ENCODE data around the gene FBLN5.
"Not testable (repeated sequence)": the region's sequence is repeated elsewhere in the genome, so short reads cannot be mapped to it uniquely, and the experiment has no call there.

Gene FBLN5

DNA sequence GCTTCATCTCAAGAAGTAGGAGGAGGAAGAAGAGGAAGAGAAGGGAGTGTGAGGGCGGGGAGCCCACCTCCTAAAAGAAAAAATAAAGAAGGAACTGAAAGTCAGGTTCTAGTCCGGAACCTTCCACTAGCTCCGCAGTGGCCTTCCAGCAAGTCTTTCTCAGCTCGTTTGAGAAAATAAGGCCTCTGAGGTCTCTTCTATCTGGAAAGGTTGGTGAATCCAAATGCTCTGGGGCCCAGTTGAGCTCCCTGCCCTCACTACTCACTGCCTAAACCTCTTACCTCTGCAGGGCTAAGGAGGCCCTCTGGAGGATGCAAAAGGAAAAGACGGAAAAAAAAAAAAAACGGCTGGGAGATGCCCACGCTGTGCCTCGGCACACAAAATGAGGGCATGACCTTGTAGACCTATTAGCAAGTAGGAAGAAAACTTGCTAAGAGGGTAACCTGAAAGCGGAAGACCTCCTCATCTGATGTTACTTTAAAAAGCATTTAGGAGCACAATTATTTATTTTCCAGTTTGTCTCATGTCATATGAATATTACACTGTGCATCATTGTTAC, 35.9 kb downstream of the FBLN5 start:
- no peak for DNase-seq (ENCODE audit: extremely low read depth in 1 of 2, low read depth in 1 of 2)

- no peak for DNase-seq (ENCODE audit: extremely low read depth in 1 of 2, low read depth in 1 of 2)
These were observed 37.3 kb downstream of the FBLN5 start for GRCh38 chr14:91910196-91910595.

GRCh38 chr14:91906374-91906773, 41.1 kb downstream of the FBLN5 start:
- DNase-seq (ENCODE audit: extremely low read depth in 1 of 2, low read depth in 1 of 2): no peak

DNA sequence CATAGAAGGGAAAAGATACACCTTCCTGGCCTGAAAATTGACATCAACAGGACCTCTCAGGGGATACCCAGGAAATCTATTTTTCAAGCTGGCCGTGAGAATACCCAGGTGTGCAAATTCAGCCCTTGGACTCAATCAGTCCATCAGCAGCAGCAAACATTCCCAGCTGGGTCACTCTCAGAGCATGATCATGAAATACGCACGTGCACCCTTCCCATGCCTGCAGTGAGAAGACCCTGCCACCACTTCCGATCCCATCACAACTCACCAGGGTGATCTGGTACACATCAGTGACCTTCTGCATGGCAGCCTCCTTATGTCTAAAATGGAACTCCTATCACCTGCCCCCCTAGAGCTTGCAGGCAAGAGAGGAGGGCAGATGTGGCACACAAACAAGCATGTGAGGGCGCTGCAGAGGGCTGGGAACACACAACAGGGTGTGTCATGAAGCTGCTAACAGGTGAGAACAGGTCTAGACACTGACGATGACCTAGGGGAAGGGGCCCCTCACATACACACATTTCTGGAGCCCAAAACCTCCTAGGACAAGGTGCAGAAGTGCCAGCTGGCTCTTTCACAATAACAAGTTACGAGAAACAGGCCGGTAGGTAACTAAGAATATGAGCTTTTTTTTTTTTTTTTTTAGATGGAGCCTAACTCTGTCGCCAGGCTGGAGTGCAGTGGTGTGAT, 42.4 kb downstream of the FBLN5 start:
- no peak for DNase-seq (ENCODE audit: extremely low read depth in 1 of 2, low read depth in 1 of 2)

- no peak for DNase-seq (ENCODE audit: extremely low read depth in 1 of 2, low read depth in 1 of 2)
These were observed 43.0 kb downstream of the FBLN5 start for GRCh38 chr14:91904483-91904882.

DNA sequence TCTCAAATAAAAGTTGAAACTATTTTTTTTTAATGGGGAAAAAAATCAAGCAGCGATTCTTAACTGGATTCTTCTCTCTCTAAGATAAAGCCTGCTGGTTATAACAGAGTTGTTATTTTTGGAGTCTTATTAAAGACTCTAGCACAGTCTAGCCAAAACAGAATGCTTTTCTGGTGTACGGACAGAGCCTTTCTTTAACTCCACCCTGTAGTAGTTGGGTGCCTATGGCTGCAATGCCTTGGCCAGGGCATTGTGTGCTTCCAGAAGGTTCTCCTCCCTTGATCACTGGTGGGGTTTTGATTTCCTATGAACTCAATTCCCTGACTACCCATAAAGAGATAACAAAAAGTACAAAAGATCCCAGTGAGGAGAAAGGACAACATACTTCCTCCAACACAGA, 44.4 kb downstream of the FBLN5 start:
- no peak for DNase-seq (ENCODE audit: extremely low read depth in 1 of 2, low read depth in 1 of 2)

DNA sequence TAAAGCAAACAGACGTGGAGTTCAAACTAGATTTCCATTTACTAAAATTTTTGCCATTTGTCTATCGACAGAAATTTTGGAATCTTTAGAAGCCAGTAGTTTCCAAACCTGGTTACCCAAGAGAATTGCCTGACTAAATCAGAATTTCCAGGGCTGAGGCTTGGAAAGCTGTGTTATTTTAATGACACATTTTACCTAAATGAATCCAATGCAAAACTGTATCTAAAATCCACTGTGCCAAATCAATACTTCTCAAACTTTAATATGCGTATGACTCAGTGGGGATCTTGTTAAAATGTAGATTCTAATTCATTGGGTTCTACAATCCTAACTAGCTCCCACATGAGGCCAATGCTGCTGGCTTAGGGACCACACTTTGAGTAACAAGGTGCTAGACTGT, 45.2 kb downstream of the FBLN5 start:
- DNase-seq (ENCODE audit: extremely low read depth in 1 of 2, low read depth in 1 of 2): no peak

DNA sequence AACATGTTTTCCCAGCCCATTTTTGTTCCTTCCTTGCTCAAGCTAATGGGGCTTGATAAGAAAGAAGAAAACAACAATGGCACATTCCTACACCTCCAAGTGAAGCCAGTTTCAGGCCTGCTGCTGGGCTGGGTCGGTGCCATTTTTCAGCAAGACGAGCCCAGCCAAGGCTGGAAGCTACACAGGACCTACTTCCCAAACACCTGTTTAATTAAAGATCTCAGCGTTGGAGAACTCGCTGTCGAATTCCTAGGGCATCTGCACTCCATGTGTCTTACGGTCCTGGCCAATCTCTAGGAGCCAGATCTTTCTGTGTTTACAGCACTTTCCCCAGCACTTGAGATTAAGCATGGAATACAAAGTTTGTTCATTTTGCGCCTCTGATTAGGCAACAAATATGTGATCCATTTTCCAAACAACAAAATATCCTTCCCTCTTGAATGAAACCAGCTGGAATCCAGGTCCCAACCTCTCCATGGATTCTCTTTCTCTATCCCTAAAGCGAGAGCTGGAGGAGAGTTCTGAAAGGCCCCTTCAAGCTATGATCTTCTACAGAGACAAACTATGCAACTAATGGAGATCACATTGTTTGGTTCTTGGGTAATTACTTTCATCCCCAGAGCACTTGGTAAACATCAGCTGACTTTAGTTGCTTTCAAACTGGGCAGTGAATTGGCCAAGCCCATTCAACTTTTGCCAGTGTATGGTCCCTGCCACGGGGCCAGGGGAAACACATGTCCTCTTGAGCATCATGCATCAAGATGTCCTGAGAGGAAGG, 45.9 kb downstream of the FBLN5 start:
- DNase-seq (ENCODE audit: extremely low read depth in 1 of 2, low read depth in 1 of 2): no peak

DNA sequence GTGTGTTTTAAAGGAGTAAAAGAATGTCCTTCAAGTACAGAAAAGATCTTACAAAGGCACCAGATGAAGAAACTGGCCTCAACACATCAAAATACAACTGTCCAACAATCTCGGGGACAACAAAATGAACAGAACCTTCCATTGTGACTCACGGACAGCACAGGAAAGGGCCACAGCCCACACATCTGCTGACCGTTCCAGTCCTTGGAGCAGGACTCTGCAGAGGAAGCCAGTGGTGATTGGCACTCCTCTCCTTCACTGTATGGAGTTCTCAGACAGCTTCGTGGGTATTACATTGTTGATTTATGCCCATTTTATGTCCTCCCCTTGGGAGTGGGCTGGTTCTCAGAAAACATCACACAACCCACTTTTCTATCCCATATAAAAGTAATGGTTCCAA, 47.7 kb downstream of the FBLN5 start:
- DNase-seq (ENCODE audit: extremely low read depth in 1 of 2, low read depth in 1 of 2): no peak

- DNase-seq (ENCODE audit: extremely low read depth in 1 of 2, low read depth in 1 of 2): no peak
These were observed 48.3 kb downstream of the FBLN5 start for GRCh38 chr14:91899213-91899612.

DNA sequence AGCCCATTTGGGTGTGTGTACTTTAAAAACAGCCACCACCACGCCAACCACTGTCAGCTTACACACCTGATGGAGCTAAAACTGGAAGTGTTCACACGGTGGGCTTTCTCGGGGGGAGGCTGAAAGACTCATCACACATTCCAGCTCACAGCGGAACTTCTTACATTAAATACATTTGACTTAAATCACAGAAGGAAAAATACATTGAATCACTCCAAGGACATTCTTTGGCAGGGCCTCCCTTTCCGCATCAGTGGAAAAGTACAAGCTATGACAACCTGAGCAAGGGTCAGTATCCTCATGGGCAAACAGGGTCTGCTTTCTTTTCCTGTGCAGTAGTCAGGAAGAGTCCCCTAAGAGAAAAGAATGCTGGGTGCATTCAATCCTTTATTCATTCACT, 49.1 kb downstream of the FBLN5 start:
- DNase-seq (ENCODE audit: extremely low read depth in 1 of 2, low read depth in 1 of 2): no peak

GRCh38 chr14:91897716-91898115, 49.8 kb downstream of the FBLN5 start:
- DNase-seq (ENCODE audit: extremely low read depth in 1 of 2, low read depth in 1 of 2): not testable (repeated sequence)

GRCh38 chr14:91897106-91897701, 50.3 kb downstream of the FBLN5 start:
- no peak for DNase-seq (ENCODE audit: extremely low read depth in 1 of 2, low read depth in 1 of 2)

- no peak for DNase-seq (ENCODE audit: extremely low read depth in 1 of 2, low read depth in 1 of 2)
These were observed 51.1 kb downstream of the FBLN5 start for GRCh38 chr14:91896419-91896818.

- DNase-seq (ENCODE audit: extremely low read depth in 1 of 2, low read depth in 1 of 2): no peak
These were observed 53.8 kb downstream of the FBLN5 start for GRCh38 chr14:91893669-91894068.

DNA sequence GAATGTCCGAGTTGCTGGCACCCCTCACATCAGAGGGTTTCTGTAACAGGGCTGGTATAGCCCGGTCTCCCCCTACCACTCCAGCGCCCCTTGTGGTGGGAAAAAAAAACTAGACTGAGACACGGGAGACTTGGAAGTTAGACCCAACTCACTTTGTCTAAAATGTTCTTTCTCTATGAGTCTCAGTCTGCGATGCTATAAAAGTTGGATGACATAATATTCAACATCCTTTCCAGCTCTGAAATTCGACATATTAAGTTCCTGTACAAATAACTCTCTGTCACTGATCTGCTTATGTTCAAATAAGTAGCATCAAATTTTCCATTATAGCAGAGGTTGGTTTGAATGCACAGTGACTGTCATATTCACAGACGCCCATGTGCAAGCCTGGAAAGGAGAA, 54.5 kb downstream of the FBLN5 start:
- DNase-seq (ENCODE audit: extremely low read depth in 1 of 2, low read depth in 1 of 2): no peak

GRCh38 chr14:91891721-91892220, 55.7 kb downstream of the FBLN5 start:
- DNase-seq (ENCODE audit: extremely low read depth in 1 of 2, low read depth in 1 of 2): no peak

- DNase-seq (ENCODE audit: extremely low read depth in 1 of 2, low read depth in 1 of 2): no peak
These were observed 56.4 kb downstream of the FBLN5 start for GRCh38 chr14:91891101-91891500.

- DNase-seq (ENCODE audit: extremely low read depth in 1 of 2, low read depth in 1 of 2): no peak
These were observed 57.2 kb downstream of the FBLN5 start for GRCh38 chr14:91890291-91890749.

GRCh38 chr14:91889477-91890211, 57.9 kb downstream of the FBLN5 start:
- no peak for DNase-seq (ENCODE audit: extremely low read depth in 1 of 2, low read depth in 1 of 2)
